Thymus (tissue), 11 donors: ENCODE data around the gene THOC5. TPM values are rescaled to one million over a fixed set of nuclear protein-coding genes. Genes with fewer than 3 reads are reported as not detected.

Experiments used
- DNase-seq, 9 donors: peaks; one replicate each; pipeline ENCODE4 v3.0.0-alpha.2; 2013; ENCODE audit warnings: low spot score in 9 of 9, low read depth in 6 of 9, missing footprints in 1 of 9
- H3K27ac ChIP-seq, 2 donors: one replicate each; pipeline ENCODE4 v1.5.1; 2013; ENCODE audit warnings: control low read depth in 1 of 2, low read depth in 1 of 2, low read length in 1 of 2, mild to moderate bottlenecking in 1 of 2, moderate library complexity in 1 of 2
- H3K27me3 ChIP-seq, 2 donors: one replicate each; pipeline ENCODE4 v1.5.1; 2013; ENCODE audit warnings: low read length in 1 of 2; ENCODE audit not compliant: control insufficient read depth in 2 of 2, insufficient read depth in 1 of 2
- H3K36me3 ChIP-seq, 2 donors: one replicate each; pipeline ENCODE4 v1.5.1; 2013; ENCODE audit warnings: low read length in 1 of 2, mild to moderate bottlenecking in 1 of 2, moderate library complexity in 1 of 2; ENCODE audit not compliant: control insufficient read depth in 2 of 2, insufficient read depth in 2 of 2
- H3K4me1 ChIP-seq, 2 donors: one replicate each; pipeline ENCODE4 v1.5.1; 2013; ENCODE audit warnings: low read length in 2 of 2; ENCODE audit not compliant: control insufficient read depth in 2 of 2, insufficient read depth in 2 of 2
- H3K4me3 ChIP-seq, 2 donors: one replicate each; pipeline ENCODE4 v1.5.1; 2013; ENCODE audit warnings: low read length in 2 of 2, control low read depth in 1 of 2, mild to moderate bottlenecking in 1 of 2
- H3K9me3 ChIP-seq, 2 donors: one replicate each; pipeline ENCODE4 v1.5.1; 2013; ENCODE audit warnings: low read length in 1 of 2, mild to moderate bottlenecking in 1 of 2; ENCODE audit not compliant: control insufficient read depth in 2 of 2, insufficient read depth in 1 of 2
- WGBS: extraction: QIAGEN DNeasy Blood & Tissue Kit; methylation state at CpG from one replicate; pipeline ENCODE4 v1.1.7; 2013; 5-methylcytosine and 5-hydroxymethylcytosine counted together
- polyA plus RNA-seq: library from polyadenylated mRNA; stranded (reverse); fragments of 200-250 nt; gene quantifications from one replicate; pipeline ENCODE4 v1.2.3, GENCODE V29; 2013
- total RNA-seq: library from RNA; stranded (reverse); fragments of 120-200 nt; gene quantifications from one replicate; pipeline ENCODE4 v1.2.4, GENCODE V29; 2013
- donor health status: healthy.

The THOC5 gene
- total and polyA plus RNA-seq, 2 donors = 15.8 to 31.4 TPM

- Histone ChIP-seq H3K36me3 (peaks cover 74% of the 10 kb centered on the region in 2 donors), H3K4me1 (no peaks in the 10 kb centered on the region), H3K9me3 (no peaks in the 10 kb centered on the region), H3K4me3 (no peak overlapping the region), H3K27ac (no peak overlapping the region), H3K27me3 (no peaks in the 10 kb centered on the region)
- 99% methylated on average over 7 of the region's 7 CpGs for WGBS
- no peak for DNase-seq
Measured at GRCh38 chr22:29521526-29521925, 32.0 kb downstream of the THOC5 start.

- Histone ChIP-seq H3K4me3 (no peak overlapping the region), H3K36me3 (peaks cover 77 to 78% of the 10 kb centered on the region in 2 donors), H3K27ac (no peak overlapping the region), H3K27me3 (no peaks in the 10 kb centered on the region), H3K9me3 (no peaks in the 10 kb centered on the region), H3K4me1 (no peaks in the 10 kb centered on the region)
- WGBS = 94% methylated on average over 4 of the region's 4 CpGs
- DNase-seq = no peak
Measured at GRCh38 chr22:29520851-29521250, 32.7 kb downstream of the THOC5 start.

GRCh38 chr22:29519996-29520395 lies 33.6 kb downstream of the THOC5 start:
- Histone ChIP-seq H3K27me3 (no peaks in the 10 kb centered on the region), H3K36me3 (peaks cover 77% of the 10 kb centered on the region in 2 donors), H3K9me3 (no peaks in the 10 kb centered on the region), H3K4me1 (no peaks in the 10 kb centered on the region), H3K4me3 (no peak overlapping the region), H3K27ac (no peak overlapping the region)
- WGBS = 98% methylated on average over 1 of the region's 1 CpG
- DNase-seq = no peak

GRCh38 chr22:29518427-29518826 lies 35.1 kb downstream of the THOC5 start:
- 98% methylated on average over 5 of the region's 5 CpGs for WGBS
- Histone ChIP-seq H3K4me3 (no peak overlapping the region), H3K27me3 (no peaks in the 10 kb centered on the region), H3K36me3 (peaks cover 65 to 67% of the 10 kb centered on the region in 2 donors), H3K9me3 (no peaks in the 10 kb centered on the region), H3K4me1 (no peaks in the 10 kb centered on the region), H3K27ac (no peak overlapping the region)
- DNase-seq = no peak

- DNase-seq = no peak
- H3K36me3 ChIP-seq = peaks cover 65 to 72% of the 10 kb centered on the region in 2 donors
- H3K27me3 ChIP-seq = no peaks in the 10 kb centered on the region
- H3K4me1 ChIP-seq = no peaks in the 10 kb centered on the region
- H3K27ac ChIP-seq = no peak overlapping the region
- 97% methylated on average over 5 of the region's 5 CpGs for WGBS
- no peak overlapping the region for H3K4me3 ChIP-seq
- no peaks in the 10 kb centered on the region for H3K9me3 ChIP-seq
Measured at GRCh38 chr22:29517215-29517908, 36.2 kb downstream of the THOC5 start.

- peaks cover 71 to 81% of the 10 kb centered on the region in 2 donors for H3K36me3 ChIP-seq
- H3K9me3 ChIP-seq = no peaks in the 10 kb centered on the region
- no peak overlapping the region for H3K27ac ChIP-seq
- WGBS = 90% methylated on average over 4 of the region's 4 CpGs
- H3K4me1 ChIP-seq = no peaks in the 10 kb centered on the region
- DNase-seq = no peak
- no peaks in the 10 kb centered on the region for H3K27me3 ChIP-seq
- H3K4me3 ChIP-seq = no peak overlapping the region
Measured at GRCh38 chr22:29512031-29512430, 41.5 kb downstream of the THOC5 start.

GRCh38 chr22:29511126-29511862 lies 42.3 kb downstream of the THOC5 start:
- Histone ChIP-seq H3K27ac (no peak overlapping the region), H3K27me3 (no peaks in the 10 kb centered on the region), H3K36me3 (peaks cover 66 to 80% of the 10 kb centered on the region in 2 donors), H3K9me3 (no peaks in the 10 kb centered on the region), H3K4me1 (no peaks in the 10 kb centered on the region), H3K4me3 (no peak overlapping the region)
- WGBS = over 99% methylated on average over 8 of the region's 8 CpGs
- no peak for DNase-seq

GRCh38 chr22:29510542-29510941 lies 43.0 kb downstream of the THOC5 start:
- Histone ChIP-seq H3K27ac (no peak overlapping the region), H3K9me3 (no peaks in the 10 kb centered on the region), H3K27me3 (no peaks in the 10 kb centered on the region), H3K4me3 (no peak overlapping the region), H3K36me3 (peaks cover 63 to 73% of the 10 kb centered on the region in 2 donors), H3K4me1 (no peaks in the 10 kb centered on the region)
- WGBS = 95% methylated on average over 2 of the region's 2 CpGs
- no peak for DNase-seq

- DNase-seq = no peak
- Histone ChIP-seq H3K36me3 (peaks cover 62 to 72% of the 10 kb centered on the region in 2 donors), H3K4me3 (no peak overlapping the region), H3K9me3 (no peaks in the 10 kb centered on the region), H3K27me3 (no peaks in the 10 kb centered on the region), H3K4me1 (no peaks in the 10 kb centered on the region), H3K27ac (no peak overlapping the region)
- WGBS = 100% methylated on average over 1 of the region's 1 CpG
Measured at GRCh38 chr22:29509815-29510214, 43.7 kb downstream of the THOC5 start.
